NCI-H82 treated with DMSO at 0.1 percent for 48 hours (cell line): ENCODE data around the gene FTO.

Source experiments
- DNase-seq: peaks from one replicate; lab custom pipeline; 2025; ENCODE audit not compliant: unreplicated experiment; lab: John Stamatoyannopoulos, UW

Gene FTO

DNA sequence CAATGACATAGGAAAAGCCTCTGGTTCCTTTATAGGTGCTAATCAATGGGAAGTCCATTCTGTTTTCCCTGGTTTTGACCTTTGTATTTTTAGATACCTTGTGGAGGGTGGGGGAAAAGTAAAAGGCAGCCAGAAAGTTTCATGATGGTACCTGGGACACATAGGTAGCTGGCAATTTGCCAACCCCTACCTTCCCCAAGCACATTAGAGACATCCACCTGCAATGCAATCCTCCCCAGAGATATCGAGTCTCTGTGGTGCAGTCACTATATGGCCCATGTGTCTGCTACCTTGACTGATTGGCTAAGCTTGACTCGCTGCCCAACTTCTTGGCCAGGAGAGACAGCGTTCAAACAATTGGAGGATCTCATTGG, 496.2 kb downstream of the FTO start:
- no peak for DNase-seq

DNA sequence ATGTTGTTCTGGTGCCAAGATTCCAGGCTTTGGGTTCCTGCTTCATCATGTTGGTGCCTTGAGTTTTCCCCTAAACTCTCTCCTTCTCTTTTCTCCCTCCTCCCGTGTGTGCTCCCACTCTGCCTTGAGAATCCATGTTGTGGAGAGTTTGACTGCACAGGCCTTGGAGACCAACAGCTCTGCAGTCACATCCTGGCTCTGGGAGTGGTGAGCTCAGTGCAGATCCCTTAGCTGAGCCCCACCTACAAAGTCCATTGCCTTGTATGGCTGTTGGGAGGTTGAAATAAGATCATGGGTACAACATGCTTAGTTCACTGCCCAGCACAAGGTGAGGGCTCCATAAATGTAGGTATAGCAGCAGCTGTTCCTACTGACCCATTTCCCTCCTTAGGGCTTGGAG, 496.8 kb downstream of the FTO start:
- no peak for DNase-seq

DNA sequence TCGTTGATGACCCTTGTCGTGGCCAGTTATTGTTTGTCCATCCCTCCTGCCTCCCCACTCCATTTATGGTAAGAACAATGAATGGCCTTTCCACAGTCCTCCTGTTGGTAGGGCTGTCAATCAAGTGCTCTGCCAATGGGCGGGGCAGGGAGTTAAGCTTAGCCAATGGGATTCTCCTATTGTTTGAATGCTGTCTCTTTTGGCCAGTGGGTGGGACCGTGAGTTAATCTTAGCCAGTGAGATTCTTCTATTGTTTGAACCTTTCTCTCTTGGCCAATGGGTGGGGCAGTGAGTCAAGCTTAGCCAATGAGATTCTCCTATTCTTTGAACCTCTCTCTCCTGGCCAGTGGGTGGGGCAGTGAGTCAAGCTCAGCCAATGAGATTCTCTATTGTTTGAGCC, 497.2 kb downstream of the FTO start:
- no peak for DNase-seq
